B cell (primary cell): ENCODE results near the gene THSD4. TPM values are rescaled to one million over a fixed set of nuclear protein-coding genes. Genes with fewer than 3 reads are reported as not detected.

ENCODE experiments used
- ATAC-seq: fragments of 200-7000 bp; cut with Tn5 transposase; one replicate; pipeline ENCODE4 v1.10.0; 2021; ENCODE audit warnings: low read depth, mild to moderate bottlenecking, moderate number of reproducible peaks, moderate library complexity
- CTCF ChIA-PET: fragments of 350-600 bp; sonication (Branson Sonifier 250); formaldehyde crosslinking; loops from one replicate; lab custom pipeline; 2021; ENCODE audit warnings: antibody characterized with exemption, inconsistent platforms; lab: Charles Lee
- POLR2A ChIA-PET: fragments of 350-600 bp; sonication (Branson Sonifier 250); formaldehyde crosslinking; loops from one replicate; lab custom pipeline; 2021; ENCODE audit warnings: antibody characterized with exemption; lab: Charles Lee
- DNase-seq: peaks from one replicate; pipeline ENCODE4 v3.0.0; 2013
- H2AFZ ChIP-seq: 2 replicates; pipeline ENCODE4 v1.6.1; 2012; ENCODE audit warnings: mild to moderate bottlenecking, low read depth, low read length; ENCODE audit not compliant: insufficient read depth, poor library complexity, severe bottlenecking
- H3K27ac ChIP-seq, 2 donors: 1 replicate in 1 of 2; 2 replicates in 1 of 2; pipeline ENCODE4 v1.5.1; 2012 to 2013; ENCODE audit warnings: low read length in 2 of 2, mild to moderate bottlenecking in 2 of 2, moderate library complexity in 1 of 2
- H3K27me3 ChIP-seq, 4 experiments: fragments of 200-600 bp in 1 of 4; sonication (generic) in 1 of 4; replicated peaks in 1 of 4; 1 replicate in 2 of 4; 2 replicates in 2 of 4; pipeline versions ENCODE4 v1.6.1 to v1.7.0; 2013 to 2016; ENCODE audit warnings: low read length in 3 of 4, mild to moderate bottlenecking in 2 of 4, mixed read lengths in 1 of 4, moderate library complexity in 1 of 4; ENCODE audit not compliant: insufficient read depth in 4 of 4, control insufficient read depth in 3 of 4; ENCODE audit errors: control extremely low read depth in 1 of 4
- H3K36me3 ChIP-seq, 2 experiments: replicated peaks in 1 of 2; 1 replicate in 1 of 2; 2 replicates in 1 of 2; pipeline versions ENCODE4 v1.6.1 to v1.7.1; 2013; ENCODE audit warnings: low read length in 1 of 2; ENCODE audit not compliant: insufficient read depth in 2 of 2, control insufficient read depth in 1 of 2; ENCODE audit errors: control extremely low read depth in 1 of 2, extremely low read depth in 1 of 2
- H3K4me1 ChIP-seq, 2 donors: fragments of 200-600 bp in 1 of 2; sonication (generic) in 1 of 2; 1 replicate in 1 of 2; 2 replicates in 1 of 2; pipeline versions ENCODE4 v1.5.1 to v1.6.1; 2013 to 2017; ENCODE audit warnings: low read length in 2 of 2; ENCODE audit not compliant: control insufficient read depth in 2 of 2, insufficient read depth in 2 of 2
- H3K4me2 ChIP-seq: replicated peaks from 2 replicates; pipeline ENCODE3; 2012; ENCODE audit warnings: mild to moderate bottlenecking, low read depth, low read length; ENCODE audit not compliant: poor library complexity, severe bottlenecking
- H3K4me3 ChIP-seq, 5 experiments: fragments of 200-600 bp in 1 of 5; sonication (generic) in 1 of 5; 1 replicate in 3 of 5; 2 replicates in 2 of 5; pipeline versions ENCODE4 v1.5.1 to v1.7.0; 2011 to 2016; ENCODE audit warnings: low read length in 4 of 5, mild to moderate bottlenecking in 4 of 5, low read depth in 2 of 5, control low read depth in 1 of 5, moderate library complexity in 1 of 5; ENCODE audit not compliant: insufficient read depth in 1 of 5; ENCODE audit errors: control extremely low read depth in 1 of 5, extremely low read depth in 1 of 5
- H3K79me2 ChIP-seq: fragments of 200-600 bp; sonication (generic); one replicate; pipeline ENCODE4 v1.6.0; 2016; ENCODE audit warnings: low read length; ENCODE audit not compliant: control insufficient read depth, insufficient read depth
- H3K9ac ChIP-seq: fragments of 200-600 bp; sonication (generic); 2 replicates; pipeline ENCODE4 v1.6.1; 2017; ENCODE audit warnings: mild to moderate bottlenecking, low read length, moderate library complexity
- H3K9me3 ChIP-seq, 3 donors: one replicate each; pipeline versions ENCODE4 v1.6.1 to v1.7.1; 2013; ENCODE audit warnings: low read length in 2 of 3; ENCODE audit not compliant: control insufficient read depth in 2 of 3, insufficient read depth in 1 of 3; ENCODE audit errors: control extremely low read depth in 1 of 3
- H4K20me1 ChIP-seq: 2 replicates; pipeline ENCODE4 v1.6.0; 2012; ENCODE audit warnings: mild to moderate bottlenecking, low read length; ENCODE audit not compliant: insufficient read depth, control insufficient read depth, poor library complexity, severe bottlenecking
- H3K27ac Mint-ChIP-seq: one replicate; pipeline ENCODE4 v1.8.0; 2021; ENCODE audit warnings: mixed read lengths
- H3K27me3 Mint-ChIP-seq: one replicate; pipeline ENCODE4 v1.8.0; 2021; ENCODE audit warnings: mixed read lengths
- H3K4me1 Mint-ChIP-seq: one replicate; pipeline ENCODE4 v1.8.0; 2021; ENCODE audit warnings: mixed read lengths
- H3K4me3 Mint-ChIP-seq: one replicate; pipeline ENCODE4 v1.8.0; 2021; ENCODE audit warnings: mixed read lengths
- H3K9me3 Mint-ChIP-seq: one replicate; pipeline ENCODE4 v1.8.0; 2022; ENCODE audit warnings: mixed read lengths; ENCODE audit not compliant: insufficient read depth
- EZH2 ChIP-seq: IDR thresholded peaks from 2 replicates; pipeline ENCODE4 v1.6.1; 2012; ENCODE audit warnings: borderline replicate concordance, low read depth, mild to moderate bottlenecking, moderate library complexity, low read length; ENCODE audit not compliant: insufficient read depth, poor library complexity, severe bottlenecking
- whole genome bisulfite sequencing: methylation state at CpG from one replicate; pipeline ENCODE4 v1.1.5; 2013; ENCODE audit warnings: missing lambda C conversion rate; ENCODE audit not compliant: insufficient coverage; 5-methylcytosine and 5-hydroxymethylcytosine counted together
- intact Hi-C: fragments of 100-400 bp; cut with micrococcal nuclease; formaldehyde crosslinking; loops from one replicate; pipeline ENCODE4 v1.10.0; 2022
- polyA plus RNA-seq: library from polyadenylated mRNA; depleted of rRNA; stranded (reverse); fragments of >200 nt; gene quantifications from 2 replicates; pipeline ENCODE4 v1.2.3, GENCODE V29; 2012
- total RNA-seq, 2 donors: library from RNA; stranded (reverse); fragments of 120-200 nt in 1 of 2; gene quantifications; 1 replicate in 1 of 2; 2 replicates in 1 of 2; pipeline versions ENCODE4 v1.2.3 to v1.2.4, GENCODE V29; 2013 to 2022
- TF ChIP-seq, protein P1 (sequence below): fragments of 200-600 bp; IDR thresholded peaks from one replicate; pipeline ENCODE4 v1.8.0; 2022; ENCODE audit warnings: antibody characterized with exemption, mild to moderate bottlenecking

THSD4 gene
- total and polyA plus RNA-seq, 2 donors (not counting 1 experiment from before 2014, with no cell fraction given), result not detected

DNA sequence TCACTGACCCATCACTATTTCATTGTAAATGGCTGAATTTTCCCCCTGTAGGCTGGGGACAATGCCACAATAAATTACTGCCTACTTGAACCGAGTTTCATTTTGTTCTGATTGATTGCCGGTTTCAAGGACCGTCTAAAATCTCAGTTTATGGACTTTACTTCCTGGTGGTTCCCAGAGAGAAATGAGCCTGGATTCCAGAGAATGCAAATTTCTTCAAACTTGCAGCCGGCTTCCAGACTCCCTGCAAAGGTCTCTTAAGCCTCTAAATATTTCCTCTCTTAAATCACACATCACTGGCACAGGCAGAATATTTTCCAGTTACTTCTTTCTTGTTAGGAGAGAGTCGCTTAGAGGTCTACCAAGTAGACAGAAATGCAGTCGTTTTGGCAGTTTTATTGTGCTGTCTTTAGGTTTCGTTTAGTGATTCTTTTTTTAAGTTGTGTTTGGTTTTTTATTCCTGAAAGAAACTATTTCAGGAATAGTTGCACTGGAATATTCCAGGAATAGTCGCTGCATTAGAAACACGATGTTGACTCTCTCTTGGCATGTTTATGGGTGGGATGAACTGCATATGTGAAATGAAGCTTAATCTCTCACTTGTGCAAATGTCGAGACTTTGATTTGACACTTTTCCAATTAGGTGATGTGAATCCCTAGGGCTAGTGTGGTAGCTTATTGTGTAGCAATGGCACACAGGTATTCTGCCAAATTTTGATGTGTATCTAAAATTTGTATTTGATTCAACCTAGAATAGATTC, 411.0 kb downstream of the THSD4 start:
- H3K9ac ChIP-seq, result no peak overlapping the region
- no peak overlapping the region for H3K4me2 ChIP-seq
- H3K27ac ChIP-seq, result no peak overlapping the region
- intact Hi-C loops, result no loop called here
- ChIA-PET POLR2A (no interaction called here), CTCF (no interaction called here)
- H3K79me2 ChIP-seq, result no peaks in the 10 kb centered on the region
- H3K36me3 ChIP-seq, result no peaks in the 10 kb centered on the region
- no peak for DNase-seq
- ATAC-seq, result no peak
- no peak overlapping the region for H2AFZ ChIP-seq
- no peak overlapping the region for H3K27ac Mint-ChIP-seq
- H3K4me3 ChIP-seq, result no peak overlapping the region
- H3K4me1 ChIP-seq, result no peaks in the 10 kb centered on the region
- WGBS, result 49% methylated on average over 7 of the region's 10 CpGs
- H3K9me3 ChIP-seq, result no peaks in the 10 kb centered on the region
- no peak overlapping the region for H3K4me3 Mint-ChIP-seq
- peaks cover 38% of the 10 kb centered on the region for H3K27me3 Mint-ChIP-seq
- no peaks in the 10 kb centered on the region for H4K20me1 ChIP-seq
- H3K27me3 ChIP-seq, result peaks cover 0 to 13% (median 6%) of the 10 kb centered on the region in 4 experiments
- H3K9me3 Mint-ChIP-seq, result no peaks in the 10 kb centered on the region
- H3K4me1 Mint-ChIP-seq, result no peaks in the 10 kb centered on the region
- TF ChIP-seq, protein P1, sequence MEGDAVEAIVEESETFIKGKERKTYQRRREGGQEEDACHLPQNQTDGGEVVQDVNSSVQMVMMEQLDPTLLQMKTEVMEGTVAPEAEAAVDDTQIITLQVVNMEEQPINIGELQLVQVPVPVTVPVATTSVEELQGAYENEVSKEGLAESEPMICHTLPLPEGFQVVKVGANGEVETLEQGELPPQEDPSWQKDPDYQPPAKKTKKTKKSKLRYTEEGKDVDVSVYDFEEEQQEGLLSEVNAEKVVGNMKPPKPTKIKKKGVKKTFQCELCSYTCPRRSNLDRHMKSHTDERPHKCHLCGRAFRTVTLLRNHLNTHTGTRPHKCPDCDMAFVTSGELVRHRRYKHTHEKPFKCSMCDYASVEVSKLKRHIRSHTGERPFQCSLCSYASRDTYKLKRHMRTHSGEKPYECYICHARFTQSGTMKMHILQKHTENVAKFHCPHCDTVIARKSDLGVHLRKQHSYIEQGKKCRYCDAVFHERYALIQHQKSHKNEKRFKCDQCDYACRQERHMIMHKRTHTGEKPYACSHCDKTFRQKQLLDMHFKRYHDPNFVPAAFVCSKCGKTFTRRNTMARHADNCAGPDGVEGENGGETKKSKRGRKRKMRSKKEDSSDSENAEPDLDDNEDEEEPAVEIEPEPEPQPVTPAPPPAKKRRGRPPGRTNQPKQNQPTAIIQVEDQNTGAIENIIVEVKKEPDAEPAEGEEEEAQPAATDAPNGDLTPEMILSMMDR, result no peak
- TF ChIP-seq EZH2, result no peak

GRCh38 chr15:71529361-71529760, 414.1 kb downstream of the THSD4 start:
- Histone ChIP-seq H3K4me1 (no peaks in the 10 kb centered on the region), H3K79me2 (no peaks in the 10 kb centered on the region), H3K4me2 (no peak overlapping the region), H3K27me3 (peaks cover 0 to 13% (median 6%) of the 10 kb centered on the region in 4 experiments), H4K20me1 (no peaks in the 10 kb centered on the region), H3K36me3 (no peaks in the 10 kb centered on the region), H3K9ac (no peak overlapping the region), H3K9me3 (peaks cover 0 to 4% (median 0%) of the 10 kb centered on the region in 3 donors), H3K27ac (no peak overlapping the region), H2AFZ (no peak overlapping the region), H3K4me3 (no peak overlapping the region)
- ChIA-PET POLR2A (no interaction called here), CTCF (no interaction called here)
- no CpG with 5 or more reads among the region's 1 CpG for WGBS
- intact Hi-C loops, result no loop called here
- no peak for TF ChIP-seq EZH2
- TF ChIP-seq, protein P1, result no peak
- H3K4me1 Mint-ChIP-seq, result no peaks in the 10 kb centered on the region
- no peak overlapping the region for H3K27ac Mint-ChIP-seq
- peaks cover 32% of the 10 kb centered on the region for H3K27me3 Mint-ChIP-seq
- ATAC-seq (no peak), DNase-seq (no peak)
- peaks cover 2% of the 10 kb centered on the region for H3K9me3 Mint-ChIP-seq
- H3K4me3 Mint-ChIP-seq, result no peak overlapping the region
